ENCODE results near the gene JDP2.

The JDP2 gene

DNA sequence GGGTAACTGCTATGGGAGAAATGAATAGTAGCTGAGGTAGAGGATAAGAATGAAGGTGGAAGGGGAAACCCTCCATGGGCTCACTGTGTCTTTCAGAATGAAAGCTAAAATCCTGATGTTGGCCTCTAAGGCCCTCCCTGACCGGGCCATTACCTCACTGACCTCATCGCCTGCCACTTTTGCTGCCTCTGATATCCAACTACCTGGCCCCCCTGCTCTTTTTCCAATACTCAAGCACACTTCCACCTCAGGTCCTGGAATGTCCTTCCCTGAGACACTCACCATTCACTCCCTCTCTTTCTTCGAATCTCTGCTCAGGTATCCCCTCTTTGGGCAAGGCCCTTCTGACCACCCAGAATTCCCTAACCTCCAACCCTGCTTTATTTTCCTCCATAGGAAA, 93.0 kb downstream of the JDP2 start:
- DNase-seq = no peak

DNA sequence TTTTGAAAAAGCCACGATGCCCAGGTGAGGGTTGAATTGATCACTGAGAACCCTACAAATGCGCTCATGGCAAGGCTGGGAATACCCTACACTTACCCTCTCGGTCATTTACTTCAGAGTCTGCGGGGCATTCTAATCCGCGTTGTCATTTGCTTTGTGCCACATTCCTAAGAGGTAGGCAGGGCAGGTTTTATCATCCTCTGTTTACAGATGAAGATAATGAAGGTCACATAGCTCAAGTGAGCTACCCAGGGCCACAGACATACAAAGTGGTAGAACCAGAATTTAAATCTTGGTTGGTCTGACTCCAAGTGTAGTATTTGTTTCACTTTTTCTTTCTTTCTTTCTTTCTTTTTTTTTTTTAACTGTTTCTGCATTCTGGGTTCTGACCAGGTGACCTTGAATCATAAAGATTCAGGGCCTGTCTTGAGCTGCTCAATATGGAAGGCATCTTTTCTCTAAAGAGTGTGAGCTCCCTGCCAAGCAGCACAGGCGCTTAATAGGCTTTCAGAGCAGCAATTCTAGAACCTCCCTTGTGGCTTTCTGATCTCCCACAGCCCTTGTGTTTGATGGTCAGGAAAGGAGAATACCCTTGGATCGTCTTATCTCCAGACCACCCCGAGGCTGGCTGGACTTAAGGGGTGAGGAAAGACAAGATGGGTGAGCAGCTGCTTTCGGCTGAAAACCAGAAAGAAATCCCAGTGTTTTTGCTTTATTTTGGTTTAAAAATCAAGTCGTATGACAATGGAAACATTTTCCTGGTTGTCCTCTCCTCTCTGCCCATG, 93.8 kb downstream of the JDP2 start:
- DNase-seq = no peak

DNA sequence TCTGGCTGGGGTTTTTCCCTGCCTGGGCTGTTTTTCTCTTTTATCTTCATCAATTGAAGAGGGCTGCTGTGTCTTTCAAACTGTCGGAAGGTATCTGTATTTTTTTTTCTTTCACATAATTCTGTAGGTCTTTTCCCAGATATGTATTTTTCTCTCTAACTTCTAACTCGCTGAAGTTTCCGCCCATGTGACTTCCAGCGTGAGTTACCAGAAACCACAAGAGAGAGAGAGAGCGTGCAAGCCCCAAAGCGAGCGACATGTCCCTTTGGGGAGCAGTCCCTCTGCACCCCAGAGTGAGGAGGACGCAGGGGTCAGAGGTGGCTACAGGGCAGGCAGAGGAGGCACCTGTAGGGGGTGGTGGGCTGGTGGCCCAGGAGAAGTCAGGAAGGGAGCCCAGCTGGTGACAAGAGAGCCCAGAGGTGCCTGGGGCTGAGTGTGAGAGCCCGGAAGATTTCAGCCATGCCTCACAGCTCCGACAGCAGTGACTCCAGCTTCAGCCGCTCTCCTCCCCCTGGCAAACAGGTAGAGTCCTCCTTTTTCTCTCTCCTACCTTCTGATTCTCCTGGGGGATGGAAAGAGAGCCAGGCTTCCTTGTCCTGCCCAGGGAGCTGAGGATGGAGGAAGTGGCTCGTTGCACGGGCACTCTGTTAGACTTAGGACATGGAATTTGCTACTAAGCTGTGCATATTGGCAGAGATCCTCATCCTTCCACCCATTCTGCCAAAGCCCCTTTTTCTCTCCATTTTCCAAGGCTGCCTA, 94.6 kb downstream of the JDP2 start, which contains the start of gene BATF:
Gene BATF, plus strand, starts transcription at position 246 of the 759 bp plus-strand sequence. Its CDS starts 214 bp downstream, at position 460.
- DNase-seq = no peak

DNA sequence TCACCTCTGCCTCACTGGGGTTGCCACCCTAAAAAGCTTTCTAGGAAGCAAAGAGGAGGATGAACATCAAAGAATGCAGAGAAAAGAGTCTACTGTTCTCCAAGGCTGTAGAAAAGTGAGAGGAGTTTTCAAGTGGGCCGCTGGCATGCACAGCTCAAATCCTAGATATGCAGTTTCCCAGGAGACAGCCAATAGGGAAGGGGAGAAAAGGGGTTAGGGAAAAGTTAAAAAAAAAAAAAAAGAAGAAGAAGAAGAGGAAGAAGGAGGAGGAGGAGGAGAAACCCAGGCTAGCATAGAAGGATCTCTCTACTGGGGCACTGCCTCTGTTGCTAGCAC, 95.1 kb downstream of the JDP2 start:
- DNase-seq = no peak
